Mucosa of descending colon (tissue), 3 donors: ENCODE results near the gene CCDC149. TPM values are rescaled to one million over a fixed set of nuclear protein-coding genes. Genes with fewer than 3 reads are reported as not detected.

Experiments
- ATAC-seq: fragments of 200-7000 bp; cut with Tn5 transposase; one replicate; pipeline ENCODE4 v1.9.1; 2020; ENCODE audit warnings: mild to moderate bottlenecking, moderate library complexity
- DNase-seq, 3 donors: peaks; one replicate each; pipeline ENCODE4 v3.0.0-alpha.2; 2020
- H3K36me3 ChIP-seq: fragments of 200-600 bp; one replicate; pipeline ENCODE4 v1.8.0; 2021; ENCODE audit warnings: low read depth, mild to moderate bottlenecking
- H3K4me1 ChIP-seq: fragments of 200-600 bp; one replicate; pipeline ENCODE4 v1.8.0; 2021; ENCODE audit warnings: low read depth, mild to moderate bottlenecking
- H3K4me3 ChIP-seq: fragments of 200-600 bp; one replicate; pipeline ENCODE4 v1.8.0; 2021; ENCODE audit warnings: mild to moderate bottlenecking
- H3K9me3 ChIP-seq: fragments of 200-600 bp; one replicate; pipeline ENCODE4 v1.8.0; 2021; ENCODE audit warnings: mild to moderate bottlenecking
- CTCF ChIP-seq: fragments of 200-600 bp; IDR thresholded peaks from one replicate; pipeline ENCODE4 v1.8.0; 2022; ENCODE audit warnings: antibody characterized with exemption, mild to moderate bottlenecking
- intact Hi-C, 2 donors: fragments of 100-400 bp; cut with DNase I in 1 of 2; cut with micrococcal nuclease in 1 of 2; formaldehyde crosslinking; loops; one replicate each; pipeline versions ENCODE4 v1.11.0 to v1.11.1; 2022; cut with DNase I, micrococcal nuclease
- total RNA-seq, 3 donors: library from RNA; stranded (reverse); fragmentation: NEBNext Ultra II Directional in 2 of 3; extraction: Animal tissue kit (Norgen Biotek cat#: 25700) in 2 of 3; gene quantifications; one replicate each; pipeline versions ENCODE4 v1.2.1 to v1.2.4, GENCODE V29; 2021 to 2023
- donor health status: DM: no; HTN: no; CAD: no; lungs with moderate emphysema.
- donor health status: DM: no; HTN: no; CAD: no.
- donor health status: DM: no; HTN: yes; CAD: no.

CCDC149 gene
- total RNA-seq, 3 donors from 2014 or later, result 14.1 to 23.7 (median 14.2) TPM

GRCh38 chr4:24809376-24809775 lies 103.5 kb downstream of the CCDC149 start:
- H3K9me3 ChIP-seq, result no peaks in the 10 kb centered on the region
- no peak for TF ChIP-seq CTCF
- intact Hi-C loops, result no loop called here
- DNase-seq, result no peak
- ATAC-seq, result peak; percentile 44
- H3K4me1 ChIP-seq, result no peaks in the 10 kb centered on the region
- H3K4me3 ChIP-seq, result no peak overlapping the region
- H3K36me3 ChIP-seq, result no peaks in the 10 kb centered on the region

- no peak overlapping the region for H3K4me3 ChIP-seq
- DNase-seq (no peak), ATAC-seq (peak; percentile 52)
- H3K9me3 ChIP-seq, result no peaks in the 10 kb centered on the region
- H3K4me1 ChIP-seq, result no peaks in the 10 kb centered on the region
- H3K36me3 ChIP-seq, result no peaks in the 10 kb centered on the region
- no peak for TF ChIP-seq CTCF
- intact Hi-C loops, result no loop called here
Measured at GRCh38 chr4:24808955-24809354, 103.9 kb downstream of the CCDC149 start.

- Histone ChIP-seq H3K4me1 (no peaks in the 10 kb centered on the region), H3K36me3 (no peaks in the 10 kb centered on the region), H3K9me3 (no peaks in the 10 kb centered on the region), H3K4me3 (no peak overlapping the region)
- TF ChIP-seq CTCF, result no peak
- intact Hi-C loops, result no loop called here
- ATAC-seq, result no peak
- no peak for DNase-seq
Measured at GRCh38 chr4:24808261-24808660, 104.6 kb downstream of the CCDC149 start.

GRCh38 chr4:24807611-24808010 lies 105.2 kb downstream of the CCDC149 start:
- ATAC-seq, result no peak
- intact Hi-C loops, result no loop called here

DNA sequence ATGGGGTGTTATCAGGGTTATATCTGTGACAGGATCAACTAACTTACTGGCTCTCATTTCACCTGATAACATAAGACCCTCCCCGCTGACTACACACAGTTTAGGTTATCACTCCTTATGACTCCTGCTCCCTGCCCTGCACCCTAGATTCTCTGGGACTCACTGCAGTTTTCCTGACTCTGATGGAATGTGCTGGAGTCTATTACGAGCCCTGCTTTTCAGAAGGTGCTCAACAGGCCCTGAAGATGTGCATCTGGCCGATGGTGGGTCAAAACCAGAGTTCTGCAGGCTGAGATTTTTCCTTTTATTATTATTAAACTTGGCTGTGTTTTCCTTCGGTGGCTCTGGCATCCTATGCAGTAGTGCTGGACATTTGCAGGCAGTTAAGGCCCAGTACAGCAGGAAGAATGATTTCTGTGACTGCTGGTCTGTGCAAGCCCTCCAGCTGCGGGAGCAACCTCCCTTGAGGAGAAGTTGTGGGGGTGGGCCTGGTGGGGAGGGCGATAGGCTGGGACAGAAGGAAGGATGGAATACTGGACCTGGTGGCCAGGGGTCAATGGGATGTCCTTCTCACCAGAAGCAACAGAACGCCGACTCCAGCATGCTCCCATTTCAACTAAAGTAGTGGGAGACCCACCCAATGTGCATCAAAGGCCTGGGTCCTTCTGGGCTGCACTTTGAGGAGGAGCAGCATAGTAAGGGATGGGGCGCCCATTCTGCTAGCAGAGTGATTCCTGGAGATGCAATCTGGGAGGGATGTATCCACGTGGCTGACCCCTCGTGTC lies 106.4 kb downstream of the CCDC149 start:
- no peak for DNase-seq
- no peak for TF ChIP-seq CTCF
- intact Hi-C loops, result no loop called here
- Histone ChIP-seq H3K4me1 (no peaks in the 10 kb centered on the region), H3K9me3 (no peaks in the 10 kb centered on the region), H3K4me3 (no peak overlapping the region), H3K36me3 (no peaks in the 10 kb centered on the region)
- ATAC-seq, result no peak

More at GRCh38 chr4:24807611-24808010, 105.2 kb downstream of the CCDC149 start:
- Histone ChIP-seq H3K4me3 (no peak overlapping the region), H3K36me3 (no peaks in the 10 kb centered on the region), H3K9me3 (no peaks in the 10 kb centered on the region), H3K4me1 (no peaks in the 10 kb centered on the region)
- no peak for TF ChIP-seq CTCF
- no peak for DNase-seq
